AG10803 (cell line): ENCODE results near the gene HBA1.
"Not testable (repeated sequence)": the region's sequence is repeated elsewhere in the genome, so short reads cannot be mapped to it uniquely, and the experiment has no call there.

ENCODE experiments used
- DNase-seq: peaks from one replicate; pipeline ENCODE4 v3.0.0; 2010; ENCODE audit warnings: low read depth
- H3K4me3 ChIP-seq: 2 replicates; pipeline ENCODE4 v1.5.1; 2011; ENCODE audit warnings: mild to moderate bottlenecking, low read length, control low read depth
- CTCF ChIP-seq: conservative IDR thresholded peaks from 2 replicates; pipeline ENCODE4 v1.5.1; 2011; ENCODE audit warnings: mild to moderate bottlenecking, low read length, control low read depth, inconsistent platforms

Gene HBA1

GRCh38 chr16:189604-190186, 13.2 kb downstream of the HBA1 start:
- no peak overlapping the region for H3K4me3 ChIP-seq
- no peak for DNase-seq
- TF ChIP-seq CTCF, result no peak

DNA sequence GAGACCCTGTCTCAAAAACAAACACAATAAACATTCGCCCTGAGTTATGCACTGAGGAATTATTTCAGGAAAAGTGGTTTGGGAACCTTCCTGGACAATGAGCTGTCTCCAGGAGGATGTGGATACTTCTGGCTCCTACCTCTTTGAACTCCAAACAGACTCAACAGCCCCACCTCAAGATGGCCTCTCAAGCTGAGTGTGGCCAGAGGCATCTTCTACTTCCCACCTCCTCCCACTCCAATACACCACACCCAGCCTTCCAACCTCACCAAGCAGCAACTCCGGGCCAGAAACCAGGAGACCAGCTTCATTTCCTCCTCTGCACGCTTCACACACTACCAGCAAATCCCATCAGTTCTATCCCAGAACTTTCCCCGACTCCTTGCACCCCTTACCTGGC, 15.4 kb downstream of the HBA1 start:
- DNase-seq, result no peak
- H3K4me3 ChIP-seq, result no peak overlapping the region
- TF ChIP-seq CTCF, result no peak

DNA sequence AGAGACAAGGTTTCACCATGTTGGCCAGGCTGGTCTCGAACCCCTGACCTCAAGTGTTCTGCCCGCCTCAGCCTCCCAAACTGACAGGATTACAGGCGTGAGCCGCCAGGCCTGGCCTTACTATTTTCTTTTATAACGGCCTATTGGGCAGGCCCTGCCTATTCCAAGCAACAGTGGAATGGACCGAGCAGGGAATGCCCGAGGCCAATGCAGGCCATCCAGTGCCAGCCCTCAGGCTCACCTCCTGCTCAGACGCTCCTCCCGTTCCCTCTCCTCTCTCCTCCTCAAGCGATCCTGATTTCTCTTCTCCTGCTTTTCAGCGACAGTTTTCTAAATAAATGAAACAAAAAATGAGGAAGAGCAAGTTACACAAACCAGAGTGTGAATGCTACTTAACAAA, 16.2 kb downstream of the HBA1 start:
- no peak overlapping the region for H3K4me3 ChIP-seq
- DNase-seq, result no peak
- no peak for TF ChIP-seq CTCF

- H3K4me3 ChIP-seq, result no peak overlapping the region
- no peak for DNase-seq
- TF ChIP-seq CTCF, result no peak
Measured at GRCh38 chr16:193441-193840, 17.0 kb downstream of the HBA1 start.

GRCh38 chr16:194516-194915, 18.0 kb downstream of the HBA1 start:
- no peak for DNase-seq
- no peak overlapping the region for H3K4me3 ChIP-seq
- no peak for TF ChIP-seq CTCF

GRCh38 chr16:200388-200787, 23.9 kb downstream of the HBA1 start:
- peak; percentile 71 for DNase-seq
- TF ChIP-seq CTCF, result no peak
- no peak overlapping the region for H3K4me3 ChIP-seq

- TF ChIP-seq CTCF, result no peak
- H3K4me3 ChIP-seq, result no peak overlapping the region
- DNase-seq, result no peak
Measured at GRCh38 chr16:203246-203645, 26.8 kb downstream of the HBA1 start.

DNA sequence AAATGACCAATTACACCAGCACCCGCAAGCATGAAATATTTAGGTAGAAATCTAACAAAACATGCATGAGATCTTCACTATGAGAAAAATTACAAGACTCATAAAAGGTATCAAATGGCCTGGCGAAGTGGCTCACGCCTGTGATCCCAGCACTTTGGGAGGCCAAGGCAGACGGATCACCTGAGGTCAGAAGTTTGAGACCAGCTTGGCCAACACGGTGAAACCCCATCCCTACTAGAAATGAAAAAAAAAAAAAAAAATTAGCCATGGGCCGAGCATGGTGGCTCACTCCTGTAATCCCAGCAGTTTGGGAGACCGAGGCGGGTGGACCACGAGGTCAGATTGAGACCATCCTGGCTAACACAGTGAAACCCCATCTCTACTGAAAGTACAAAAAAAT, 27.6 kb downstream of the HBA1 start:
- not testable (repeated sequence) for DNase-seq, H3K4me3 ChIP-seq

DNA sequence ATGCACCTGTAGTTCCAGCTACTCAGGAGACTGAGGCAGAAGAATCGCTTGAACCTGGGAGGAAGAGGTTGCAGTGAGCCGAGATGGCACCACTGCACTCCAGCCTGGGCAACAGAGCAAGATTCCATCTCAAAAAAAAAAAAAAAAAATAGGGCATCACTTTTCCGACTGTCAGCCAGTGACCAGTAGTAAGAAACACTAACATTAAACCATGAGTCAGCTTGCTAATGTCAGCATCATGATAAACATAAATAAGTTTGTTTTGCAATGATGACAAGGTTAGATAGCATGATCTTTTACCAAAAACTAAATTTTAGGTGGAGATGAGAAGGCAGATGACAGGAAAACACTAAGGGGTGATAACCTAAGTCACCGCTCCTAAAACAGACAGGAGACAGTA, 32.9 kb downstream of the HBA1 start:
- H3K4me3 ChIP-seq, DNase-seq: not testable (repeated sequence)

- not testable (repeated sequence) for H3K4me3 ChIP-seq, DNase-seq
Measured at GRCh38 chr16:211631-212180, 35.2 kb downstream of the HBA1 start.
